Measurements from ENCODE around the gene SLC1A5.

Gene SLC1A5

GRCh38 chr19:46733690-46734292, 54.6 kb downstream of the SLC1A5 start:
- peaks cover 74% of the 10 kb centered on the region for H3K36me3 ChIP-seq (ENCODE audit: insufficient read depth, low read length)
- H3K4me1 ChIP-seq (ENCODE audit: insufficient read depth, low read length) = peaks cover 8% of the 10 kb centered on the region
- no peaks in the 10 kb centered on the region for H3K9me3 ChIP-seq (ENCODE audit: low read length)
- no peak overlapping the region for H3K9ac ChIP-seq (ENCODE audit: low read length)
- no peak overlapping the region for H3K4me3 ChIP-seq (ENCODE audit: low read depth in 1 of 2, low read length in 2 of 2)
- H3K27me3 ChIP-seq (ENCODE audit: control insufficient read depth in 1 of 2, insufficient read depth in 2 of 2, low read length in 2 of 2) = no peaks in the 10 kb centered on the region
- no peak overlapping the region for H3K27ac ChIP-seq (ENCODE audit: low read depth, low read length)

DNA sequence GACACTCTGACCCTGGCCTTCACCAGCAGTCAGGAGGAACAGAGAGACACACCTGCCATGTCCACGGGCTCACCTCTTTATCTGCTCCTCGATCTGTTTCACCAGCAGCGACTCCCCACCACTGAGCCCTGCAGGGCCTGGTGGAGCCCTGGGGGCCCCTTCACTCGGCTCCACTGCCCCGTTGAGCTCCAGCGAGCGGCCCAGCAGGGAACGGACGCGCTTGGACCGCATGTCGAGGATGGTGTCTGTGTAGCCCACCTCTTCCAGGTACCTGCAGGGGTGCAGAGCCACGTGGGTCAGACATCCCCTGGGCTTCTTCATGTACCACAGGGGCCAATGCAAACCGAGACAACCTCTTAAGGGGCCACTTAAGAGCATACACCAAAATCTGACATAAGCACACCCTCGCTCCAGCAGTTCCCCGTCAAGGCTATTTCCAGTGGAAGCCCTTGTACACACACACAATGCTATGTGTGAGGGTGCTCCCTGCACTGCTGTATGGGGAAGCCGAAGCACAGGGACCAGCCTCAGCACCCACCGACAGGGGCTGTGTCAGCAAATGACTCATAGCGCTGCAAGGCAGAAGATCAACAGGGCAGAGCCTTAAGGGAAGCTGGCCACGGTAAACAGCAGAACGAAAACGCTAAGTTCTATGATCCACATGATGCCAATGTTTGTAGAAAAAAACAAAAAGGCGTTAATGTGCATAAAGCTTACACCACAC, 55.3 kb downstream of the SLC1A5 start:
- no peak overlapping the region for H3K27ac ChIP-seq (ENCODE audit: low read depth, low read length)
- peaks cover 72% of the 10 kb centered on the region for H3K36me3 ChIP-seq (ENCODE audit: insufficient read depth, low read length)

GRCh38 chr19:46732172-46732938, 56.0 kb downstream of the SLC1A5 start:
- Histone ChIP-seq H3K27ac (ENCODE audit: low read depth, low read length) (no peak overlapping the region), H3K4me1 (ENCODE audit: insufficient read depth, low read length) (peaks cover 12% of the 10 kb centered on the region), H3K4me3 (ENCODE audit: low read depth in 1 of 2, low read length in 2 of 2) (no peak overlapping the region), H3K27me3 (ENCODE audit: control insufficient read depth in 1 of 2, insufficient read depth in 2 of 2, low read length in 2 of 2) (no peaks in the 10 kb centered on the region), H3K9me3 (ENCODE audit: low read length) (no peaks in the 10 kb centered on the region), H3K9ac (ENCODE audit: low read length) (no peak overlapping the region), H3K36me3 (ENCODE audit: insufficient read depth, low read length) (peaks cover 70% of the 10 kb centered on the region)

More for the DNA sequence above, 55.3 kb downstream of the SLC1A5 start:
- no peak overlapping the region for H3K4me3 ChIP-seq (ENCODE audit: low read depth in 1 of 2, low read length in 2 of 2)
- H3K9me3 ChIP-seq (ENCODE audit: low read length) = no peaks in the 10 kb centered on the region
- H3K9ac ChIP-seq (ENCODE audit: low read length) = no peak overlapping the region
- H3K4me1 ChIP-seq (ENCODE audit: insufficient read depth, low read length) = peaks cover 12% of the 10 kb centered on the region
- H3K27me3 ChIP-seq (ENCODE audit: control insufficient read depth in 1 of 2, insufficient read depth in 2 of 2, low read length in 2 of 2) = no peaks in the 10 kb centered on the region

- peaks cover 69% of the 10 kb centered on the region for H3K36me3 ChIP-seq (ENCODE audit: insufficient read depth, low read length)
- H3K27ac ChIP-seq (ENCODE audit: low read depth, low read length) = no peak overlapping the region
- no peak overlapping the region for H3K9ac ChIP-seq (ENCODE audit: low read length)
- H3K4me3 ChIP-seq (ENCODE audit: low read depth in 1 of 2, low read length in 2 of 2) = no peak overlapping the region
- peaks cover 12% of the 10 kb centered on the region for H3K4me1 ChIP-seq (ENCODE audit: insufficient read depth, low read length)
- no peaks in the 10 kb centered on the region for H3K27me3 ChIP-seq (ENCODE audit: control insufficient read depth in 1 of 2, insufficient read depth in 2 of 2, low read length in 2 of 2)
- no peaks in the 10 kb centered on the region for H3K9me3 ChIP-seq (ENCODE audit: low read length)
Observed at GRCh38 chr19:46731584-46731983, 56.8 kb downstream of the SLC1A5 start.

GRCh38 chr19:46731007-46731501, 57.3 kb downstream of the SLC1A5 start:
- Histone ChIP-seq H3K36me3 (ENCODE audit: insufficient read depth, low read length) (peaks cover 68% of the 10 kb centered on the region), H3K27me3 (ENCODE audit: control insufficient read depth in 1 of 2, insufficient read depth in 2 of 2, low read length in 2 of 2) (no peaks in the 10 kb centered on the region), H3K9me3 (ENCODE audit: low read length) (no peaks in the 10 kb centered on the region), H3K4me3 (ENCODE audit: low read depth in 1 of 2, low read length in 2 of 2) (no peak overlapping the region), H3K27ac (ENCODE audit: low read depth, low read length) (no peak overlapping the region), H3K4me1 (ENCODE audit: insufficient read depth, low read length) (peaks cover 12% of the 10 kb centered on the region), H3K9ac (ENCODE audit: low read length) (no peak overlapping the region)

- Histone ChIP-seq H3K27me3 (ENCODE audit: control insufficient read depth in 1 of 2, insufficient read depth in 2 of 2, low read length in 2 of 2) (no peaks in the 10 kb centered on the region), H3K9me3 (ENCODE audit: low read length) (no peaks in the 10 kb centered on the region), H3K4me1 (ENCODE audit: insufficient read depth, low read length) (peaks cover 12% of the 10 kb centered on the region), H3K9ac (ENCODE audit: low read length) (no peak overlapping the region), H3K4me3 (ENCODE audit: low read depth in 1 of 2, low read length in 2 of 2) (no peak overlapping the region), H3K36me3 (ENCODE audit: insufficient read depth, low read length) (peaks cover 72% of the 10 kb centered on the region), H3K27ac (ENCODE audit: low read depth, low read length) (no peak overlapping the region)
Observed at GRCh38 chr19:46730595-46730994, 57.8 kb downstream of the SLC1A5 start.

DNA sequence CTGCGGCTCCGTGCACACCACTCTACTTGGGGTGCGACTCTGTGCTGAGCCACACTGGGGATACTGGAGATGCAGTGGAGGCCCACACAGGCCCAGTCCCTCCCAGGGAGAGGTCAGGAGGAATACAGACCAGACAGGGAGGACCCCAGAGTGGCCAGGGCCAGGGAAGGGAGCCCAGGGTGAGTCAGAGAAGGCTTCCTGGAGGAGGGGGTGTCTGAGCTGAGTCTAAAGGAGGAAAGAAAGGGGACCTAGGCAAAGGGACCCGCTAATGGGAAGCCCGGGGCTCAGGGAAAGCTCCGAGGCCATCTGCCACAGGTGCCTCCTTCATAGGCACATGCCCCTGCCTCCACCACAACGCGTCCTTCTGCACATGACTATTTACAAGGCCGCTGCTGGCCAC, 58.2 kb downstream of the SLC1A5 start:
- H3K27me3 ChIP-seq (ENCODE audit: control insufficient read depth in 1 of 2, insufficient read depth in 2 of 2, low read length in 2 of 2) = no peaks in the 10 kb centered on the region
- H3K4me3 ChIP-seq (ENCODE audit: low read depth in 1 of 2, low read length in 2 of 2) = no peak overlapping the region
- H3K36me3 ChIP-seq (ENCODE audit: insufficient read depth, low read length) = peaks cover 75% of the 10 kb centered on the region
- H3K4me1 ChIP-seq (ENCODE audit: insufficient read depth, low read length) = peaks cover 12% of the 10 kb centered on the region
- H3K9ac ChIP-seq (ENCODE audit: low read length) = no peak overlapping the region
- no peak overlapping the region for H3K27ac ChIP-seq (ENCODE audit: low read depth, low read length)
- H3K9me3 ChIP-seq (ENCODE audit: low read length) = no peaks in the 10 kb centered on the region

- H3K36me3 ChIP-seq (ENCODE audit: insufficient read depth, low read length) = peaks cover 77% of the 10 kb centered on the region
- H3K4me1 ChIP-seq (ENCODE audit: insufficient read depth, low read length) = peaks cover 12% of the 10 kb centered on the region
- no peak overlapping the region for H3K9ac ChIP-seq (ENCODE audit: low read length)
- H3K27me3 ChIP-seq (ENCODE audit: control insufficient read depth in 1 of 2, insufficient read depth in 2 of 2, low read length in 2 of 2) = no peaks in the 10 kb centered on the region
- no peak overlapping the region for H3K4me3 ChIP-seq (ENCODE audit: low read depth in 1 of 2, low read length in 2 of 2)
- no peaks in the 10 kb centered on the region for H3K9me3 ChIP-seq (ENCODE audit: low read length)
- no peak overlapping the region for H3K27ac ChIP-seq (ENCODE audit: low read depth, low read length)
Observed at GRCh38 chr19:46729696-46730095, 58.7 kb downstream of the SLC1A5 start.

GRCh38 chr19:46728693-46729339, 59.6 kb downstream of the SLC1A5 start:
- Histone ChIP-seq H3K4me3 (ENCODE audit: low read depth in 1 of 2, low read length in 2 of 2) (no peak overlapping the region), H3K27ac (ENCODE audit: low read depth, low read length) (no peak overlapping the region), H3K9me3 (ENCODE audit: low read length) (no peaks in the 10 kb centered on the region), H3K27me3 (ENCODE audit: control insufficient read depth in 1 of 2, insufficient read depth in 2 of 2, low read length in 2 of 2) (no peaks in the 10 kb centered on the region), H3K36me3 (ENCODE audit: insufficient read depth, low read length) (peaks cover 77% of the 10 kb centered on the region), H3K4me1 (ENCODE audit: insufficient read depth, low read length) (peaks cover 12% of the 10 kb centered on the region), H3K9ac (ENCODE audit: low read length) (no peak overlapping the region)

DNA sequence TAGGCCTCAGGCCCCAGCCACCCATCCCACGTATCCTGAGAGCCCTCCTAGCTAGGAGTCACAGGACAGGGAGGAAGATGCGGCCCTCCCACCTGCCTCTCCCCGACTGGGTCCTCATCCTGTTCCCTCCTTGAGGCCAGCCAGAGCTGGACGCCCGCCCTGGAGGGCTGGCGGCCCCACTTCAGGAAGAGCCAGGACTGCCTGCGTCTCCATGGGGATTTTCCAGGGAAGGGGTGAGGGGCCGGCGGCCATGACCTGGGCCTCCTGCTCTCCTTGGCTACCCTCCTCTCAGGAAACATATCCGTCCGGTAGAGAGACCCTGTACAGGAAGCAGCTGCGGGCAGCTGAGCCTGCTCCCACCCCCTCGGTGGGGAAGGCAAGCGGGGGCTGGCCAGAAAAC, 60.2 kb downstream of the SLC1A5 start:
- no peak overlapping the region for H3K4me3 ChIP-seq (ENCODE audit: low read depth in 1 of 2, low read length in 2 of 2)
- H3K27ac ChIP-seq (ENCODE audit: low read depth, low read length) = no peak overlapping the region
- no peak overlapping the region for H3K9ac ChIP-seq (ENCODE audit: low read length)
- H3K36me3 ChIP-seq (ENCODE audit: insufficient read depth, low read length) = peaks cover 77% of the 10 kb centered on the region
- H3K4me1 ChIP-seq (ENCODE audit: insufficient read depth, low read length) = peaks cover 12% of the 10 kb centered on the region
- H3K27me3 ChIP-seq (ENCODE audit: control insufficient read depth in 1 of 2, insufficient read depth in 2 of 2, low read length in 2 of 2) = no peaks in the 10 kb centered on the region
- H3K9me3 ChIP-seq (ENCODE audit: low read length) = no peaks in the 10 kb centered on the region

GRCh38 chr19:46727757-46728156, 60.6 kb downstream of the SLC1A5 start:
- Histone ChIP-seq H3K9ac (ENCODE audit: low read length) (no peak overlapping the region), H3K9me3 (ENCODE audit: low read length) (no peaks in the 10 kb centered on the region), H3K27me3 (ENCODE audit: control insufficient read depth in 1 of 2, insufficient read depth in 2 of 2, low read length in 2 of 2) (no peaks in the 10 kb centered on the region), H3K4me3 (ENCODE audit: low read depth in 1 of 2, low read length in 2 of 2) (no peak overlapping the region), H3K27ac (ENCODE audit: low read depth, low read length) (peak overlapping the region; percentile 2), H3K4me1 (ENCODE audit: insufficient read depth, low read length) (peaks cover 12% of the 10 kb centered on the region), H3K36me3 (ENCODE audit: insufficient read depth, low read length) (peaks cover 76% of the 10 kb centered on the region)
